Upper lobe of left lung (tissue), 4 donors: Measurements from ENCODE around the gene AKR1D1.

ENCODE experiments used
- EP300 ChIP-seq, 4 donors: sonication (generic); formaldehyde crosslinking; IDR thresholded peaks; one replicate each; pipeline ENCODE4 v1.5.1; 2017; ENCODE audit warnings: antibody characterized with exemption in 4 of 4, control low read depth in 2 of 4
- TF ChIP-seq, protein P1 (sequence below), 6 experiments: fragments of 450-650 bp in 4 of 6; fragments of 200-600 bp in 2 of 6; sonication (generic) in 2 of 6; IDR thresholded peaks; one replicate each; pipeline ENCODE4 v1.5.1; 2016 to 2019; ENCODE audit warnings: antibody characterized with exemption in 6 of 6

DNA sequence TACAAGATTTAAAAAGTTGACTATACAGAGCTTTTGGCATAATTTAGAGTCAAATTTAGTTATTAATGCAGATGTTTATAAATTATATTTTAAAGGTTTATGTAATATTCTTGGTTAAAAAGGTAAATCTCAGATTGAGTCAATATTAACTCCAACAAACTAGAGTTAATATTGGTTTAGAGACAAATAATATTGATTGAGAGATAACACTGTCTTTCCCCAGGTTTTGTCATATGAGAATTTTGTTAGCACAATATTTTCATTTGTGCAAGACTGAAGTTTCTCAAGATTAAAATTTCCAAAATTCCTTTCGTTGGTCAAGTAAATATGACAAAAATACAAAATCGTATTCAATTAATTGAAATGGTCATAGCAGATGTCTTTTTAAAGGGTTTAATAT lies 12.9 kb upstream of the AKR1D1 start:
- TF ChIP-seq, protein P1, sequence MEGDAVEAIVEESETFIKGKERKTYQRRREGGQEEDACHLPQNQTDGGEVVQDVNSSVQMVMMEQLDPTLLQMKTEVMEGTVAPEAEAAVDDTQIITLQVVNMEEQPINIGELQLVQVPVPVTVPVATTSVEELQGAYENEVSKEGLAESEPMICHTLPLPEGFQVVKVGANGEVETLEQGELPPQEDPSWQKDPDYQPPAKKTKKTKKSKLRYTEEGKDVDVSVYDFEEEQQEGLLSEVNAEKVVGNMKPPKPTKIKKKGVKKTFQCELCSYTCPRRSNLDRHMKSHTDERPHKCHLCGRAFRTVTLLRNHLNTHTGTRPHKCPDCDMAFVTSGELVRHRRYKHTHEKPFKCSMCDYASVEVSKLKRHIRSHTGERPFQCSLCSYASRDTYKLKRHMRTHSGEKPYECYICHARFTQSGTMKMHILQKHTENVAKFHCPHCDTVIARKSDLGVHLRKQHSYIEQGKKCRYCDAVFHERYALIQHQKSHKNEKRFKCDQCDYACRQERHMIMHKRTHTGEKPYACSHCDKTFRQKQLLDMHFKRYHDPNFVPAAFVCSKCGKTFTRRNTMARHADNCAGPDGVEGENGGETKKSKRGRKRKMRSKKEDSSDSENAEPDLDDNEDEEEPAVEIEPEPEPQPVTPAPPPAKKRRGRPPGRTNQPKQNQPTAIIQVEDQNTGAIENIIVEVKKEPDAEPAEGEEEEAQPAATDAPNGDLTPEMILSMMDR (IDR thresholded peaks at IDR 0.05): no peak
- TF ChIP-seq EP300 (IDR thresholded peaks at IDR 0.05): no peak
